Ecto neural progenitor cell (in vitro differentiated cells): ENCODE results near the gene TAF3.

Source experiments
- DNase-seq: peaks from one replicate; pipeline ENCODE4 v3.0.0-alpha.2; 2018; ENCODE audit warnings: low spot score

Gene TAF3

DNA sequence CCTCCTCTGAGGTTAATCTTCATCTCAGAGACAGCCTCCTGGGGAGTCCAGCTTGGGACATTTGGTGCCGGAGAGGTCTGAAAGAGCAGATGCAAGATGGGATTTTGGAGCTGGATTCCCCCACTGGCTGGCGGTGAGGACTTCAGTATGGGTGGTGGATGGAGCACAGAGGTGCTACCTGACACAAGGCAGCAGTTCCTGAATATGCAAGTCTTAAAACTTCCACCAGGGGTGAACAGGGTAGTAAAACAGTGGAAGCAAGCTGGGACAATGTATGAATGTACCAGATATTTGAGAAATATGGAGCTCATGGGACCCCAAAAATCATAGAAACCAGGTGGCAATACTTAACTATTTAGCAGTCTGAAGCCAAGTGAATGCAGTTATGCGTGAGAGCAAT lies 4.8 kb upstream of the TAF3 start:
- DNase-seq = no peak

DNA sequence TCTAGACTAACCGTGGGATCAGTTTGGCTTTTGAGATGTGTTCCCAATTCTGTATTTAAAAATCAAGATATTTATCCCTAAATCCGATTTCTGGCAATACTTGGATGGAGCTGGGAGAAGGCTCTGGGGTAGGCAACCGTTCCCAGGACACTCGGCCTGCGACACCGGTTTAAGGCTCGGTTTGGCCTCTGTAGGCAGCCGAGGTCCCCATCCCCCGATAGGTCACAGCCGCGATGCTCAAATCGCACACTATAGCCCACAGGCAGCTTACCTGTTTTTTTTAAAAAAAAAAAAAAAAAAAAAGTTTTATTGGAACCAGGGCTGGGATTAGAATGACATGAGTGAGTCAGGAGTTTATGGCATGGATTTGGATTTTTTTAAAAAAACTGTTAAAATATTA lies 729 bp upstream of the TAF3 start:
- no peak for DNase-seq

GRCh38 chr10:7817984-7818294 lies 366 bp upstream of the TAF3 start:
- DNase-seq = no peak

DNA sequence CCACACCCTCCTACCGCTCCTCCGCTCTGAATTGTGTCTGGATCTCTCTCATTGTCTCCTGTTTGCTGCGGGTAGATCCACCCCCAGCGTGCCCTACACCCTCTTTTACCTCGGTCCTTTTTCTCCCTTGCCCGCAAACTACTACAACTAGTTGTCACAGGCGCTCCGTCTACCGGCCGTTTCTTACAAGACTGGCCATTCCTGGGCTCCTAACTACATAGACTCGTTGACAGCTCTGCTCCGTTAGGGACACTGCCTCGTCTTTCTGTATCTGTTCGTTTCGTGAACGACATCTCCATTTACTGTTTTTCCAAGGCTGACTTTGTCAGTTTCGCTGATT lies 786 bp downstream of the TAF3 start:
- peak; percentile 53 for DNase-seq

GRCh38 chr10:7824251-7824650 lies 5.9 kb downstream of the TAF3 start:
- DNase-seq = no peak

DNA sequence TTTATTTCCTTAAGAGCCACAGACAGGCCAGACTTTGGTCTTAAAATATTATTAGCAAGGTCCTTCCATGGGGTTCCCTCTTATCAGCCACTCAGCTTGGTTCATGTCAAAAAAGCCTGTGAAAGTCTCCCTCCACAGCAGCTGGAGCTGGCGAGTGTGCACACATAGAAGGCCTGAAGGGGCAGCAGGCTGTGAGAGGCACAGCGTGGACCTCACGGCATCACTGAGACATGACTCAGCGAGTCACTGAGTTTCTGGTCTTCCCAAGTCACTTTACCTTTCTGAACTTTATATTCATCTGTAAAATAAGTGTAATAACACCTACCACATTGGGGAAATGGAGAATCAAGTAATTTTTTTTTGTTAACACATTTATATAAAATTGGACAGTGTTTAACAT lies 8.7 kb downstream of the TAF3 start:
- no peak for DNase-seq

DNA sequence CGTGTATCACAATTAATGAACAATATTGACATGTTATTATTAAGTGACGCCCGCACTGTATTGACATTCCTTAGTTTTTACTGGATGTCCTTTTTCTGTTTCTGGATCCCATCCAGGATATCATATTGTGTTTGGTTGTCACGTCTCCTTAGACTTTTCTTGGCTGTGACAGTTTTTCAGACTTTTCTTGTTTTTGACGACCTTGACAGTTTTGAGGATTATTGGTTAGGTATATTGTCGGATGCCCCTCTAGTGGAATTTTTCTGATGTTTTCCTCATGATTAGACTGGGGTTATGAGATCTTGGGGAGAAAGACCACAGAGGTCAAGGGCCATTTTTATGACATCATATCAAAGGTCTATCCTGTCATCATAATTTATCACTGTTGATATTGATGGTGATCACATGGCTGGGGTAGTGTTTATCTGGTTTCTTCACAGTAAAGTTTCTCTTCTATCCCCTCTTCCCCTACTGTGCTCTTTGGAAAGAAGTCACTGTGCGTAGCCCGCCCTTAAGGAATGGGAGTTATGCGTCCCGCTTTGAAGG lies 11.1 kb downstream of the TAF3 start:
- no peak for DNase-seq

- no peak for DNase-seq
Observed at GRCh38 chr10:7832060-7832459, 13.8 kb downstream of the TAF3 start.

GRCh38 chr10:7833210-7833609 lies 14.9 kb downstream of the TAF3 start:
- DNase-seq = no peak

GRCh38 chr10:7834262-7834661 lies 16.0 kb downstream of the TAF3 start:
- DNase-seq = no peak

- DNase-seq = no peak
Observed at GRCh38 chr10:7836571-7836970, 18.3 kb downstream of the TAF3 start.

DNA sequence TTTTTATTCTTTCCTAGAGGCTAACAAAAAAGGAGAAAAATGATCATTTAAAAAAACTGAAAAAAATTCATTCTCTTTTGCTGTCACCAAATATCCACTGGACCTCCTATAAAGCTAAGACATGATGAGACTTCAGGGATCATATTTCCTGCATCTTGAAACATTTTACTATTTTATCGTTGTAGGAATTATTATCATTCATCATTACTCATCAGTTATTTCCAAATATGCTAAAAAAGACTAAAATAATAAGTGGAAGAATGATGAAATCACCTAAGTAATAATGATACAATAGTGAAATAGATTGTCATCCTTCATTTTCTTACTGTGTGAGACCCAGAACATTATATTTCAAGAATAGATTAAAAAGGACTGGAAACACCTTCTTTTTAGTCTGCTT lies 28.3 kb downstream of the TAF3 start:
- no peak for DNase-seq

GRCh38 chr10:7853226-7853842 lies 35.0 kb downstream of the TAF3 start:
- no peak for DNase-seq

GRCh38 chr10:7853890-7854289 lies 35.6 kb downstream of the TAF3 start:
- no peak for DNase-seq

GRCh38 chr10:7855205-7855604 lies 36.9 kb downstream of the TAF3 start:
- DNase-seq = peak; percentile 54

- DNase-seq = no peak
Observed at GRCh38 chr10:7856678-7857077, 38.4 kb downstream of the TAF3 start.

DNA sequence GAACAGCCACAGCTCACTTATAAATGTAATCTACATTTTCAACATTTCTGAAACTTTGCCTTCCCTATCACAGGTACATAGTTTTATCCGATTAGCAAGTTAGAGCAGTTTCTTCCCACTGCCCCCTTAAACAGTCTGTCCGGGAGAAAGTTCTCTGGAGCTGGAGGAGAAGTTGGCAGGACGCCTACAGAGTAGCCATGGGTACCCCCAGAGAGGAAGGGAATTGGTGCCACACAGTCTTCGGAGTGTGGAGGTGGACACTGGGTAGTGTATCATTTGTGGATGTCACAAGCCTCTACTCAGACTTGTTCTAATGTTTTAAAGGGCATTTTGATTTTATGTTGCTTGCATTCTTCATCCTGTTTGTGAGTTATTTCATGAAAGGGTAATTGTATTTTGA lies 39.0 kb downstream of the TAF3 start:
- no peak for DNase-seq

- DNase-seq = no peak
Observed at GRCh38 chr10:7861509-7862120, 43.3 kb downstream of the TAF3 start.

- DNase-seq = no peak
Observed at GRCh38 chr10:7862121-7862514, 43.8 kb downstream of the TAF3 start.

GRCh38 chr10:7866176-7866575 lies 47.9 kb downstream of the TAF3 start:
- DNase-seq = no peak

- no peak for DNase-seq
Observed at GRCh38 chr10:7872041-7872442, 53.7 kb downstream of the TAF3 start.

- DNase-seq = no peak
Observed at GRCh38 chr10:7874864-7875263, 56.6 kb downstream of the TAF3 start.

- no peak for DNase-seq
Observed at GRCh38 chr10:7876541-7877127, 58.3 kb downstream of the TAF3 start.

DNA sequence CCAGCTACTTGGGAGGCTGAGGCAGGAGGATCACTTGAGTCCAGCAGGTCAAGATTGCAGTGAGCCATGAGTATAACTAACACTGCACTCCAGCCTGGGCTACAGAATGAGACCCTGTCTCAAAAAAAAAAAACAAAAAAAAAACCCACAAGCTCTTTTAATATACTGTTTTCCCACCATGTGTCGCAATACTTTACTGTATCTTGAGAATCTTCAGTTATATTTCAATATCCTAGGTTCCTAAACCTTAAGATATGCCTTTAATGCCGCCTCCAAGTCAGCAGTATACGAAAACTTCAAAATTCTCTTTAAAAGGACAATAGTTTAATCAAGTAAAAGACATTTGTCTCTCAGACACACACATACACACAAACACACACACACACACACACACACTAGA lies 62.8 kb downstream of the TAF3 start:
- DNase-seq = no peak
